Calu3 (cell line): Measurements from ENCODE around the gene PNPLA1. TPM values are rescaled to one million over a fixed set of nuclear protein-coding genes. Genes with fewer than 3 reads are reported as not detected.

ENCODE experiments used
- BruUV-seq: library from RNA; stranded (reverse); fragments of 400-500 nt; replicated peaks from 2 replicates; lab custom pipeline; 2021; lab: Mats Ljungman, UMichigan
- CTCF ChIA-PET: fragments of 300-600 bp; sonication (Branson Sonifier 250); formaldehyde crosslinking; loops from one replicate; lab custom pipeline; 2022; ENCODE audit warnings: antibody characterized with exemption; lab: Charles Lee
- DNase-seq: peaks from one replicate; pipeline ENCODE4 v3.0.0; 2022
- H3K27ac Mint-ChIP-seq: one replicate; pipeline ENCODE4 v1.8.0; 2022; ENCODE audit warnings: mixed read lengths; ENCODE audit not compliant: unreplicated experiment
- H3K27me3 Mint-ChIP-seq: one replicate; pipeline ENCODE4 v1.8.0; 2022; ENCODE audit warnings: mixed read lengths; ENCODE audit not compliant: unreplicated experiment
- H3K36me3 Mint-ChIP-seq: one replicate; pipeline ENCODE4 v1.8.0; 2022; ENCODE audit warnings: mild to moderate bottlenecking, moderate library complexity, mixed read lengths; ENCODE audit not compliant: insufficient read depth, unreplicated experiment
- H3K4me1 Mint-ChIP-seq: one replicate; pipeline ENCODE4 v1.8.0; 2022; ENCODE audit warnings: mild to moderate bottlenecking, low read depth, mixed read lengths; ENCODE audit not compliant: unreplicated experiment
- H3K4me3 Mint-ChIP-seq: one replicate; pipeline ENCODE4 v1.8.0; 2022; ENCODE audit warnings: mild to moderate bottlenecking, low read depth, moderate library complexity, mixed read lengths; ENCODE audit not compliant: unreplicated experiment
- H3K9me3 Mint-ChIP-seq: one replicate; pipeline ENCODE4 v1.8.0; 2022; ENCODE audit warnings: low read depth, mixed read lengths; ENCODE audit not compliant: unreplicated experiment
- intact Hi-C: fragments of 100-400 bp; cut with micrococcal nuclease; formaldehyde crosslinking; loops from one replicate; pipeline ENCODE4 v1.10.0; 2022; ENCODE audit not compliant: unreplicated experiment
- total RNA-seq: library from RNA; stranded (reverse); gene quantifications from 2 replicates; pipeline ENCODE4 v1.2.3, GENCODE V29; 2022
- TF ChIP-seq, protein P1 (sequence below): fragments of 200-600 bp; IDR thresholded peaks from one replicate; pipeline ENCODE4 v1.8.0; 2022; ENCODE audit warnings: antibody characterized with exemption; ENCODE audit not compliant: unreplicated experiment

PNPLA1 gene
- total RNA-seq, 1 experiment from 2014 or later: 0.19 TPM

DNA sequence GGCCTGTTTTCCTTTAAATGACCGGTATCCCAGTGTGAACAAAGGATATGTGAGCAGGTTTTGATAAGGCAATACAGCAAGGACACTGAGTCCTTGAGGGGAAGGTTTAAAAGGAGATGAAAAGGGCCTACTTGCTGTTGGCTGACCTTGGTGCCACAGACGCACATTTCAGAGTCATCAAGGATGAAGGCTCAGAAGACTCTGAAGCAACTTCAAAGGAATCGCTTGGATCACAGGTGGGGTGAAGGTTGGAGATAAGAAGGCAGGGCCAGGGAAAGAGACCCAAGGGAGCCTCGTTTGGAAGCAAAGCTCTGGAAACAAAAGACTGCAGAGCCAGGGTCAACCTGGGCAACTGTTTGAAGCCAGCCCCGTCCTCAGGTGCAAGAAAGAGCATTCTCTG is 30.1 kb upstream of the PNPLA1 start:
- BruUV-seq: no TSS peak
- H3K4me3 Mint-ChIP-seq: no peak overlapping the region
- DNase-seq: no peak
- no peaks in the 10 kb centered on the region for H3K9me3 Mint-ChIP-seq
- intact Hi-C loops: no loop called here
- H3K36me3 Mint-ChIP-seq: peaks cover 3% of the 10 kb centered on the region
- TF ChIP-seq, protein P1, sequence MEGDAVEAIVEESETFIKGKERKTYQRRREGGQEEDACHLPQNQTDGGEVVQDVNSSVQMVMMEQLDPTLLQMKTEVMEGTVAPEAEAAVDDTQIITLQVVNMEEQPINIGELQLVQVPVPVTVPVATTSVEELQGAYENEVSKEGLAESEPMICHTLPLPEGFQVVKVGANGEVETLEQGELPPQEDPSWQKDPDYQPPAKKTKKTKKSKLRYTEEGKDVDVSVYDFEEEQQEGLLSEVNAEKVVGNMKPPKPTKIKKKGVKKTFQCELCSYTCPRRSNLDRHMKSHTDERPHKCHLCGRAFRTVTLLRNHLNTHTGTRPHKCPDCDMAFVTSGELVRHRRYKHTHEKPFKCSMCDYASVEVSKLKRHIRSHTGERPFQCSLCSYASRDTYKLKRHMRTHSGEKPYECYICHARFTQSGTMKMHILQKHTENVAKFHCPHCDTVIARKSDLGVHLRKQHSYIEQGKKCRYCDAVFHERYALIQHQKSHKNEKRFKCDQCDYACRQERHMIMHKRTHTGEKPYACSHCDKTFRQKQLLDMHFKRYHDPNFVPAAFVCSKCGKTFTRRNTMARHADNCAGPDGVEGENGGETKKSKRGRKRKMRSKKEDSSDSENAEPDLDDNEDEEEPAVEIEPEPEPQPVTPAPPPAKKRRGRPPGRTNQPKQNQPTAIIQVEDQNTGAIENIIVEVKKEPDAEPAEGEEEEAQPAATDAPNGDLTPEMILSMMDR: no peak
- CTCF ChIA-PET: no interaction called here
- peaks cover 6% of the 10 kb centered on the region for H3K4me1 Mint-ChIP-seq
- H3K27me3 Mint-ChIP-seq: peaks cover 23% of the 10 kb centered on the region
- H3K27ac Mint-ChIP-seq: no peak overlapping the region

DNA sequence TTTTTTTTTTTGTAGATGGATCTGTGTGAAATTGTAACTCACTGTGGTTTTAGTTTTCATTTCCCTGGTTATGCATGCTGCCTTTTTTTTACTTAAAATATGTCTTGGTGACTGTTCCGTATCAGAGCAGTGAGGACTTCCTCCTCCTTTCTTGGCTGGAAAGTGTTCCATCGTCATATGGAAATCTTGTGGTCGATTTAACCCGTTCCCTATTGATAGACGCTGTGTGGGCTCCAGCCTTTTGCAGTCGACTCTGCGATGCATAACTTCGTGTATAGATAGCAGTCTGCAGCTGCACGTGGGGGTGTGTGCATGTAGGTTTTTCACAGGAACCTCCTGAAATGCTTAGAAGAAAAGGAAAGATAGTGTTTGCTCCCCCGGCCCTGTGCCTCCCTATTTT is 28.1 kb upstream of the PNPLA1 start:
- H3K9me3 Mint-ChIP-seq: no peaks in the 10 kb centered on the region
- TF ChIP-seq, protein P1: no peak
- H3K4me1 Mint-ChIP-seq: peaks cover 8% of the 10 kb centered on the region
- no peak for DNase-seq
- no peak overlapping the region for H3K4me3 Mint-ChIP-seq
- H3K27me3 Mint-ChIP-seq: peaks cover 23% of the 10 kb centered on the region
- H3K27ac Mint-ChIP-seq: no peak overlapping the region
- H3K36me3 Mint-ChIP-seq: peaks cover 4% of the 10 kb centered on the region
- BruUV-seq: no TSS peak
- intact Hi-C loops: no loop called here
- CTCF ChIA-PET: no interaction called here

DNA sequence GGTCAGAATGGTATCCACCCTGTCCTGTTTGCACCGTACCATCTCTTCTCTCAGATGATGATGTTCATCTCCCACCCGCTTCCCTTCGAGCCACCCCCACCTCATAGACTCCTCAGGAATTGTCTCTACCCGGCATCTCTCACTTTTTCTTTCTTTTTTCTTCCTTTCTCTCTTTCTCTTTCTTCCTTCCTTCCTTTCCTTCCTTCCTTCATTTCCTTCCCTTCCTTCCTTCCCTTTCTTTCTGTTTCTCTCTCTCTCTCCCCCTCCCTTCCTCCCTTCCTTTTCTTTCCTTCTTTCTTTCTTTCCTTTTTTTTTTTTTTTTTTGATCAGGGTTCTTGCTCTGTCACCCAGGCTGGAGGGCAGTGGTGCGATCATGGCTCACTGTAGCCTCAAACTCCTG is 27.7 kb upstream of the PNPLA1 start:
- no peak for DNase-seq
- Mint-ChIP-seq H3K4me3 (no peak overlapping the region), H3K27ac (no peak overlapping the region), H3K4me1 (peaks cover 8% of the 10 kb centered on the region), H3K36me3 (peaks cover 4% of the 10 kb centered on the region), H3K27me3 (peaks cover 23% of the 10 kb centered on the region), H3K9me3 (no peaks in the 10 kb centered on the region)
- no TSS peak for BruUV-seq
- TF ChIP-seq, protein P1: no peak
- CTCF ChIA-PET: no interaction called here
- intact Hi-C loops: no loop called here

DNA sequence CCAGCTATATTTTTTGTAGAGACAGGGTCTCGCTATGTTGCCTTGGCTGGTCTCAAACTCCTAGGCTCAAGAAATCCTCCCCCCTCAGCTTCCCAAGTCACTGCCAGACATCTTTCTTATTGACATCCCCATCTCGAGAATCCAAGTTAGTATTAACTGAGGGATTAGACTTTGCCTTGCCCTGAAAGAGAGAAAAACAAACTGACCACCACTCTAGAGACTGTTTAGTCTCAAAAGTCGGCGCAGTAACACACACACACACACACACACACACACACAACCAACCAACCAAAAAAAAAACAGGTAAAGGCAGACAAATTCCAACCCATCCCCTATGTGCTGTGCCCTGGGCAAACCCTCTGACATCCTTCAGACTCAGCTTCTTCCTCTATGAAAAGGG is 27.2 kb upstream of the PNPLA1 start:
- H3K9me3 Mint-ChIP-seq: no peaks in the 10 kb centered on the region
- no peak for DNase-seq
- H3K36me3 Mint-ChIP-seq: peaks cover 4% of the 10 kb centered on the region
- TF ChIP-seq, protein P1: no peak
- peaks cover 8% of the 10 kb centered on the region for H3K4me1 Mint-ChIP-seq
- BruUV-seq: no TSS peak
- CTCF ChIA-PET: no interaction called here
- H3K27ac Mint-ChIP-seq: no peak overlapping the region
- H3K4me3 Mint-ChIP-seq: no peak overlapping the region
- H3K27me3 Mint-ChIP-seq: peaks cover 23% of the 10 kb centered on the region
- intact Hi-C loops: no loop called here
